Tibial artery (tissue), 4 donors: ENCODE results near the gene MIPOL1.
"Not testable (repeated sequence)": the region's sequence is repeated elsewhere in the genome, so short reads cannot be mapped to it uniquely, and the experiment has no call there.

Experiments
- DNase-seq, 2 donors: peaks; one replicate each; pipeline ENCODE4 v3.0.0-alpha.2; 2019
- H3K27ac ChIP-seq, 2 donors: fragments of 200-600 bp; sonication (generic) in 1 of 2; 1 replicate in 1 of 2; 2 replicates in 1 of 2; pipeline ENCODE4 v1.5.1; 2018 to 2019; ENCODE audit warnings: mild to moderate bottlenecking in 1 of 2
- H3K27me3 ChIP-seq, 2 donors: fragments of 200-600 bp; sonication (generic) in 1 of 2; one replicate each; pipeline versions ENCODE4 v1.5.1 to v1.6.0; 2016 to 2019
- H3K36me3 ChIP-seq, 3 donors: fragments of 200-600 bp; sonication (generic) in 2 of 3; one replicate each; pipeline ENCODE4 v1.5.1; 2016 to 2019; ENCODE audit warnings: mild to moderate bottlenecking in 2 of 3
- H3K4me1 ChIP-seq, 4 donors: fragments of 200-600 bp; sonication (generic) in 2 of 4; 1 replicate in 3 of 4; 2 replicates in 1 of 4; pipeline ENCODE4 v1.5.1; 2016 to 2019
- H3K4me3 ChIP-seq, 2 donors: fragments of 200-600 bp; sonication (generic) in 1 of 2; 1 replicate in 1 of 2; 2 replicates in 1 of 2; pipeline ENCODE4 v1.5.1; 2018 to 2019; ENCODE audit warnings: mild to moderate bottlenecking in 2 of 2
- H3K9me3 ChIP-seq, 3 donors: fragments of 200-600 bp; sonication (generic) in 1 of 3; one replicate each; pipeline ENCODE4 v1.5.1; 2016 to 2019
- CTCF ChIP-seq, 2 experiments: fragments of 200-600 bp in 1 of 2; fragments of 450-650 bp in 1 of 2; IDR thresholded peaks; one replicate each; pipeline ENCODE4 v1.5.1; 2017 to 2019; ENCODE audit warnings: antibody characterized with exemption in 2 of 2, mild to moderate bottlenecking in 1 of 2, moderate library complexity in 1 of 2
- intact Hi-C: fragments of 100-400 bp; cut with DNase I; formaldehyde crosslinking; loops from one replicate; pipeline ENCODE4 v1.15.0; 2023; ENCODE audit warnings: low total_unique reads

The MIPOL1 gene

GRCh38 chr14:37279818-37280217 is 82.1 kb downstream of the MIPOL1 start:
- Histone ChIP-seq H3K9me3 (no peaks in the 10 kb centered on the region), H3K4me1 (no peaks in the 10 kb centered on the region), H3K27me3 (no peaks in the 10 kb centered on the region), H3K27ac (no peak overlapping the region), H3K4me3 (no peak overlapping the region), H3K36me3 (peaks cover 0 to 7% (median 0%) of the 10 kb centered on the region in 3 donors)
- intact Hi-C loops = no loop called here
- TF ChIP-seq CTCF (IDR thresholded peaks at IDR 0.05) = no peak
- DNase-seq = no peak

- DNase-seq = no peak
- Histone ChIP-seq H3K4me1 (no peaks in the 10 kb centered on the region), H3K9me3 (no peaks in the 10 kb centered on the region), H3K36me3 (peaks cover 33 to 40% (median 34%) of the 10 kb centered on the region in 3 donors), H3K27ac (no peak overlapping the region), H3K27me3 (no peaks in the 10 kb centered on the region), H3K4me3 (no peak overlapping the region)
- TF ChIP-seq CTCF (IDR thresholded peaks at IDR 0.05) = no peak
- intact Hi-C loops = no loop called here
Observed at GRCh38 chr14:37284760-37285159, 87.0 kb downstream of the MIPOL1 start.

- no peak overlapping the region for H3K27ac ChIP-seq
- peaks cover 38 to 45% (median 39%) of the 10 kb centered on the region in 3 donors for H3K36me3 ChIP-seq
- DNase-seq = no peak
- no peaks in the 10 kb centered on the region for H3K4me1 ChIP-seq
- intact Hi-C loops = no loop called here
- no peaks in the 10 kb centered on the region for H3K9me3 ChIP-seq
- no peak for TF ChIP-seq CTCF (IDR thresholded peaks at IDR 0.05)
- no peak overlapping the region for H3K4me3 ChIP-seq
- no peaks in the 10 kb centered on the region for H3K27me3 ChIP-seq
Observed at GRCh38 chr14:37285220-37285619, 87.5 kb downstream of the MIPOL1 start.

- Histone ChIP-seq H3K27ac (no peak overlapping the region), H3K36me3 (peaks cover 57 to 80% (median 64%) of the 10 kb centered on the region in 3 donors), H3K4me1 (no peaks in the 10 kb centered on the region), H3K9me3 (no peaks in the 10 kb centered on the region), H3K27me3 (no peaks in the 10 kb centered on the region), H3K4me3 (no peak overlapping the region)
- TF ChIP-seq CTCF (IDR thresholded peaks at IDR 0.05) = no peak
- DNase-seq = no peak
- intact Hi-C loops = no loop called here
Observed at GRCh38 chr14:37289688-37290087, 92.0 kb downstream of the MIPOL1 start.

GRCh38 chr14:37295262-37295661 is 97.5 kb downstream of the MIPOL1 start:
- not testable (repeated sequence) for H3K27me3 ChIP-seq

GRCh38 chr14:37311252-37311651 is 113.5 kb downstream of the MIPOL1 start:
- Histone ChIP-seq H3K9me3 (no peaks in the 10 kb centered on the region), H3K36me3 (peaks cover 0 to 9% (median 0%) of the 10 kb centered on the region in 3 donors), H3K27ac (no peak overlapping the region), H3K27me3 (no peaks in the 10 kb centered on the region), H3K4me3 (no peak overlapping the region), H3K4me1 (no peaks in the 10 kb centered on the region)
- intact Hi-C loops = no loop called here
- DNase-seq = no peak
- no peak for TF ChIP-seq CTCF (IDR thresholded peaks at IDR 0.05)

More at GRCh38 chr14:37295262-37295661, 97.5 kb downstream of the MIPOL1 start:
- H3K27ac ChIP-seq, intact Hi-C loops, H3K9me3 ChIP-seq, H3K4me3 ChIP-seq, H3K4me1 ChIP-seq, DNase-seq: not testable (repeated sequence)
- peaks cover 17 to 34% (median 26%) of the 10 kb centered on the region in 3 donors for H3K36me3 ChIP-seq
